Left ventricle myocardium inferior (tissue), 1 donor: ENCODE measurements around the gene COL28A1. TPM values are rescaled to one million over a fixed set of nuclear protein-coding genes. Genes with fewer than 3 reads are reported as not detected.

Source experiments
- DNase-seq: peaks from one replicate; pipeline ENCODE4 v3.0.0-alpha.2; 2020
- H3K27ac ChIP-seq: fragments of 200-600 bp; replicated peaks from 2 replicates; pipeline ENCODE4 v1.8.0; 2021
- H3K27me3 ChIP-seq: fragments of 200-600 bp; 2 replicates; pipeline ENCODE4 v1.8.0; 2021; ENCODE audit warnings: low read depth
- H3K36me3 ChIP-seq: fragments of 200-600 bp; 2 replicates; pipeline ENCODE4 v1.8.0; 2021
- H3K4me1 ChIP-seq: fragments of 200-600 bp; 2 replicates; pipeline ENCODE4 v1.8.0; 2021
- H3K4me3 ChIP-seq: fragments of 200-600 bp; 2 replicates; pipeline ENCODE4 v1.8.0; 2021; ENCODE audit warnings: mild to moderate bottlenecking, moderate library complexity
- H3K9me3 ChIP-seq: fragments of 200-600 bp; replicated peaks from 2 replicates; pipeline ENCODE4 v1.8.0; 2021
- intact Hi-C: fragments of 100-400 bp; cut with micrococcal nuclease; formaldehyde crosslinking; loops from one replicate; pipeline ENCODE4 v1.11.0; 2022
- total RNA-seq: library from RNA; stranded (reverse); fragmentation: NEBNext Ultra II Directional; extraction: Animal tissue kit (Norgen Biotek cat#: 25700); gene quantifications from one replicate; pipeline ENCODE4 v1.2.1, GENCODE V29; 2021
- TF ChIP-seq, protein P1 (sequence below): fragments of 200-600 bp; IDR thresholded peaks from 2 replicates; pipeline ENCODE4 v1.8.0; 2021; ENCODE audit warnings: antibody characterized with exemption, mild to moderate bottlenecking, borderline replicate concordance
- donor health status: DM: no; HTN: yes; CAD: no; lungs with severe emphysema.

Gene COL28A1
- total RNA-seq, 1 donor from 2014 or later, result 1.9 TPM

GRCh38 chr7:7449055-7449454 lies 86.6 kb downstream of the COL28A1 start:
- peaks cover 41% of the 10 kb centered on the region for H3K9me3 ChIP-seq
- H3K4me1 ChIP-seq, result peaks cover 3% of the 10 kb centered on the region
- intact Hi-C loops, result no loop called here
- H3K27ac ChIP-seq, result no peak overlapping the region
- no peaks in the 10 kb centered on the region for H3K27me3 ChIP-seq
- H3K36me3 ChIP-seq, result no peaks in the 10 kb centered on the region
- DNase-seq, result no peak
- TF ChIP-seq, protein P1, sequence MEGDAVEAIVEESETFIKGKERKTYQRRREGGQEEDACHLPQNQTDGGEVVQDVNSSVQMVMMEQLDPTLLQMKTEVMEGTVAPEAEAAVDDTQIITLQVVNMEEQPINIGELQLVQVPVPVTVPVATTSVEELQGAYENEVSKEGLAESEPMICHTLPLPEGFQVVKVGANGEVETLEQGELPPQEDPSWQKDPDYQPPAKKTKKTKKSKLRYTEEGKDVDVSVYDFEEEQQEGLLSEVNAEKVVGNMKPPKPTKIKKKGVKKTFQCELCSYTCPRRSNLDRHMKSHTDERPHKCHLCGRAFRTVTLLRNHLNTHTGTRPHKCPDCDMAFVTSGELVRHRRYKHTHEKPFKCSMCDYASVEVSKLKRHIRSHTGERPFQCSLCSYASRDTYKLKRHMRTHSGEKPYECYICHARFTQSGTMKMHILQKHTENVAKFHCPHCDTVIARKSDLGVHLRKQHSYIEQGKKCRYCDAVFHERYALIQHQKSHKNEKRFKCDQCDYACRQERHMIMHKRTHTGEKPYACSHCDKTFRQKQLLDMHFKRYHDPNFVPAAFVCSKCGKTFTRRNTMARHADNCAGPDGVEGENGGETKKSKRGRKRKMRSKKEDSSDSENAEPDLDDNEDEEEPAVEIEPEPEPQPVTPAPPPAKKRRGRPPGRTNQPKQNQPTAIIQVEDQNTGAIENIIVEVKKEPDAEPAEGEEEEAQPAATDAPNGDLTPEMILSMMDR, result no peak
- no peak overlapping the region for H3K4me3 ChIP-seq

GRCh38 chr7:7446616-7447015 lies 89.1 kb downstream of the COL28A1 start:
- no peak for DNase-seq
- Histone ChIP-seq H3K4me1 (peaks cover 6% of the 10 kb centered on the region), H3K27ac (no peak overlapping the region), H3K36me3 (no peaks in the 10 kb centered on the region), H3K4me3 (no peak overlapping the region), H3K27me3 (no peaks in the 10 kb centered on the region), H3K9me3 (peaks cover 41% of the 10 kb centered on the region)
- TF ChIP-seq, protein P1, result no peak
- intact Hi-C loops, result no loop called here

- no peaks in the 10 kb centered on the region for H3K36me3 ChIP-seq
- H3K27ac ChIP-seq, result no peak overlapping the region
- intact Hi-C loops, result no loop called here
- no peak for DNase-seq
- H3K4me3 ChIP-seq, result no peak overlapping the region
- TF ChIP-seq, protein P1, result no peak
- H3K9me3 ChIP-seq, result peaks cover 19% of the 10 kb centered on the region
- H3K27me3 ChIP-seq, result no peaks in the 10 kb centered on the region
- H3K4me1 ChIP-seq, result peaks cover 6% of the 10 kb centered on the region
Measured at GRCh38 chr7:7443806-7444350, 91.8 kb downstream of the COL28A1 start.

- Histone ChIP-seq H3K9me3 (no peaks in the 10 kb centered on the region), H3K4me3 (no peak overlapping the region), H3K4me1 (peaks cover 6% of the 10 kb centered on the region), H3K27ac (no peak overlapping the region), H3K36me3 (no peaks in the 10 kb centered on the region), H3K27me3 (no peaks in the 10 kb centered on the region)
- intact Hi-C loops, result no loop called here
- TF ChIP-seq, protein P1, result no peak
- no peak for DNase-seq
Measured at GRCh38 chr7:7439564-7439963, 96.1 kb downstream of the COL28A1 start.

- TF ChIP-seq, protein P1, result no peak
- Histone ChIP-seq H3K9me3 (no peaks in the 10 kb centered on the region), H3K36me3 (no peaks in the 10 kb centered on the region), H3K4me3 (no peak overlapping the region), H3K27me3 (no peaks in the 10 kb centered on the region), H3K27ac (no peak overlapping the region), H3K4me1 (peaks cover 2% of the 10 kb centered on the region)
- intact Hi-C loops, result no loop called here
- DNase-seq, result no peak
Measured at GRCh38 chr7:7438851-7439250, 96.8 kb downstream of the COL28A1 start.
